Lower leg skin (tissue), 3 donors: ENCODE measurements around the gene GJA10.

ENCODE experiments used
- POLR2A ChIP-seq, 2 donors: fragments of 450-650 bp; IDR thresholded peaks; one replicate each; pipeline ENCODE4 v1.6.1; 2016 to 2017; ENCODE audit warnings: antibody characterized with exemption in 2 of 2, mild to moderate bottlenecking in 1 of 2, moderate library complexity in 1 of 2
- TF ChIP-seq, protein P1 (sequence below), 3 donors: fragments of 450-650 bp; IDR thresholded peaks; one replicate each; pipeline ENCODE4 v1.5.1; 2016; ENCODE audit warnings: antibody characterized with exemption in 3 of 3, mild to moderate bottlenecking in 3 of 3, moderate library complexity in 2 of 3

DNA sequence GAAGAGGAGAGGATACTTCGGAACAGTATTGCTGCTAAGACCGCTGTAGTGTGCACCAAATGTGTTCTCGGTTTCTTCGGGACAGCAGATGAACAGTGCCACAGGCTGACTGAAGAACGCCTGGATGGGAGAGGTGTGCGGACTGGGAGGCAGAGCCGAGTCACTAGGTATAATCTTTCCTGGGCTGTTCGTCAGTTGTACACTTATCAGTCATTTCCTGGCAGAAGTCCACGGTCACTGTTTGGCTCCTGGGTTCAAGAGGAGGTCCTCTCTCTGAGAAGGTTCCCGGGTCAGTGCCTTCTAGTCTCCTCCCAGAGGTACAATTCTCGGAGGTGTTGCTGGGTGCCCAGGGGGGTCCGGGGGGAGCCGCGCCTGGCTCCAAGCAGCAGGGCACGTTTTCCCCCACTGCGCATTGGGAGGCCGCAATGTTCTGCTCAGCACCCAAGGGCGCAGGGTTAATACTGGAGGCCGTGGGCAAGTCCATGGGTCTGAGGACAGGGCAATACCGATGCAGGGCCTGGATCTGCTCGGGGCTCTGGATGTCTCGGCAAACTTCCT is 38.1 kb downstream of the GJA10 start:
- TF ChIP-seq, protein P1, sequence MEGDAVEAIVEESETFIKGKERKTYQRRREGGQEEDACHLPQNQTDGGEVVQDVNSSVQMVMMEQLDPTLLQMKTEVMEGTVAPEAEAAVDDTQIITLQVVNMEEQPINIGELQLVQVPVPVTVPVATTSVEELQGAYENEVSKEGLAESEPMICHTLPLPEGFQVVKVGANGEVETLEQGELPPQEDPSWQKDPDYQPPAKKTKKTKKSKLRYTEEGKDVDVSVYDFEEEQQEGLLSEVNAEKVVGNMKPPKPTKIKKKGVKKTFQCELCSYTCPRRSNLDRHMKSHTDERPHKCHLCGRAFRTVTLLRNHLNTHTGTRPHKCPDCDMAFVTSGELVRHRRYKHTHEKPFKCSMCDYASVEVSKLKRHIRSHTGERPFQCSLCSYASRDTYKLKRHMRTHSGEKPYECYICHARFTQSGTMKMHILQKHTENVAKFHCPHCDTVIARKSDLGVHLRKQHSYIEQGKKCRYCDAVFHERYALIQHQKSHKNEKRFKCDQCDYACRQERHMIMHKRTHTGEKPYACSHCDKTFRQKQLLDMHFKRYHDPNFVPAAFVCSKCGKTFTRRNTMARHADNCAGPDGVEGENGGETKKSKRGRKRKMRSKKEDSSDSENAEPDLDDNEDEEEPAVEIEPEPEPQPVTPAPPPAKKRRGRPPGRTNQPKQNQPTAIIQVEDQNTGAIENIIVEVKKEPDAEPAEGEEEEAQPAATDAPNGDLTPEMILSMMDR (IDR thresholded peaks at IDR 0.05) = no peak
- no peak for TF ChIP-seq POLR2A (IDR thresholded peaks at IDR 0.05)
